Osteoblast (primary cell): Measurements from ENCODE around the gene SHD. TPM values are rescaled to one million over a fixed set of nuclear protein-coding genes. Genes with fewer than 3 reads are reported as not detected.

Source experiments
- DNase-seq: peaks from one replicate; pipeline ENCODE4 v3.0.0; 2011; ENCODE audit warnings: low spot score, mixed read lengths; ENCODE audit not compliant: insufficient read length; ENCODE audit errors: missing footprints
- H2AFZ ChIP-seq: 2 replicates; pipeline ENCODE4 v1.6.0; 2011; ENCODE audit warnings: mild to moderate bottlenecking, low read length
- H3K27ac ChIP-seq: 2 replicates; pipeline ENCODE4 v1.5.1; 2011; ENCODE audit warnings: mild to moderate bottlenecking, low read depth, low read length, moderate library complexity
- H3K27me3 ChIP-seq: 2 replicates; pipeline ENCODE4 v1.6.0; 2012; ENCODE audit warnings: mild to moderate bottlenecking, control low read depth, inconsistent platforms, low read length, moderate library complexity; ENCODE audit not compliant: insufficient read depth
- H3K36me3 ChIP-seq: 2 replicates; pipeline ENCODE4 v1.5.1; 2011; ENCODE audit warnings: mild to moderate bottlenecking, low read length, control low read depth, moderate library complexity; ENCODE audit not compliant: insufficient read depth
- H3K4me1 ChIP-seq: 2 replicates; pipeline ENCODE4 v1.5.1; 2011; ENCODE audit warnings: mild to moderate bottlenecking, low read length, control low read depth, moderate library complexity; ENCODE audit not compliant: insufficient read depth
- H3K4me2 ChIP-seq: 2 replicates; pipeline ENCODE4 v1.6.0; 2011; ENCODE audit warnings: mild to moderate bottlenecking, low read length; ENCODE audit not compliant: insufficient read depth
- H3K4me3 ChIP-seq: fragments of 200-600 bp; sonication (generic); 3 replicates; pipeline ENCODE4 v1.5.1; 2012; ENCODE audit warnings: mild to moderate bottlenecking, low read length, inconsistent platforms; ENCODE audit not compliant: insufficient read depth
- H3K79me2 ChIP-seq: 2 replicates; pipeline ENCODE4 v1.6.0; 2012; ENCODE audit warnings: mild to moderate bottlenecking, low read length, control low read depth, inconsistent platforms; ENCODE audit not compliant: insufficient read depth
- H3K9me3 ChIP-seq: 2 replicates; pipeline ENCODE4 v1.5.1; 2011; ENCODE audit warnings: low read depth, low read length, control low read depth
- H4K20me1 ChIP-seq: 2 replicates; pipeline ENCODE4 v1.6.0; 2012; ENCODE audit warnings: mild to moderate bottlenecking, low read length, control low read depth; ENCODE audit not compliant: insufficient read depth
- CTCF ChIP-seq: IDR thresholded peaks from 2 replicates; pipeline ENCODE4 v1.5.1; 2011; ENCODE audit warnings: mild to moderate bottlenecking, low read depth, low read length, moderate library complexity; ENCODE audit errors: extremely low read depth
- total RNA-seq: library from RNA; depleted of rRNA; stranded (reverse); fragments of >200 nt; gene quantifications from 2 replicates; pipeline ENCODE4 v1.2.3, GENCODE V29; 2012

SHD gene
- total RNA-seq, 1 donor: not detected

- Histone ChIP-seq H2AFZ (no peak overlapping the region), H3K36me3 (no peaks in the 10 kb centered on the region), H4K20me1 (no peaks in the 10 kb centered on the region), H3K4me3 (no peak overlapping the region), H3K79me2 (no peaks in the 10 kb centered on the region), H3K4me1 (no peaks in the 10 kb centered on the region), H3K4me2 (no peak overlapping the region), H3K27me3 (no peaks in the 10 kb centered on the region), H3K27ac (no peak overlapping the region), H3K9me3 (no peaks in the 10 kb centered on the region)
- no peak for TF ChIP-seq CTCF
- peak; percentile 82 for DNase-seq
Measured at GRCh38 chr19:4301590-4302242, 22.6 kb downstream of the SHD start.

- H3K9me3 ChIP-seq: no peaks in the 10 kb centered on the region
Measured at GRCh38 chr19:4302243-4302640, 23.2 kb downstream of the SHD start, which contains the start of gene TMIGD2. TSS of gene TMIGD2 (minus strand) at chr19:4302389. CDS start at chr19:4302385, 4 bp downstream.

GRCh38 chr19:4303819-4304537 lies 24.9 kb downstream of the SHD start:
- Histone ChIP-seq H3K27ac (no peak overlapping the region), H3K9me3 (no peaks in the 10 kb centered on the region), H2AFZ (no peak overlapping the region), H3K27me3 (no peaks in the 10 kb centered on the region), H3K79me2 (no peaks in the 10 kb centered on the region), H3K36me3 (no peaks in the 10 kb centered on the region), H3K4me2 (no peak overlapping the region), H4K20me1 (no peaks in the 10 kb centered on the region), H3K4me1 (no peaks in the 10 kb centered on the region), H3K4me3 (no peak overlapping the region)
- TF ChIP-seq CTCF: no peak
- DNase-seq: no peak

More at GRCh38 chr19:4302243-4302640, 23.2 kb downstream of the SHD start, which contains the start of gene TMIGD2:
- no peaks in the 10 kb centered on the region for H3K27me3 ChIP-seq
- no peak within 1 kb of the TSS for H3K27ac ChIP-seq
- H2AFZ ChIP-seq: no peak within 1 kb of the TSS
- H3K4me3 ChIP-seq: no peak within 1 kb of the TSS
- TF ChIP-seq CTCF: no peak
- H4K20me1 ChIP-seq: no peaks in the 10 kb centered on the region
- no peaks in the 10 kb centered on the region for H3K36me3 ChIP-seq
- no peak within 1 kb of the TSS for H3K4me2 ChIP-seq
- DNase-seq: no peak
- H3K4me1 ChIP-seq: no peaks in the 10 kb centered on the region
- no peaks in the 10 kb centered on the region for H3K79me2 ChIP-seq

GRCh38 chr19:4304538-4305256 lies 25.6 kb downstream of the SHD start, which contains the start of gene FSD1:
TSS of gene FSD1 (plus strand) at chr19:4304598. CDS start at chr19:4304747, 149 bp downstream.
- Histone ChIP-seq H2AFZ (no peak within 1 kb of the TSS), H3K36me3 (no peaks in the 10 kb centered on the region), H3K27me3 (no peaks in the 10 kb centered on the region), H3K4me2 (no peak within 1 kb of the TSS), H3K4me1 (no peaks in the 10 kb centered on the region), H3K27ac (no peak within 1 kb of the TSS), H4K20me1 (no peaks in the 10 kb centered on the region), H3K9me3 (no peaks in the 10 kb centered on the region), H3K79me2 (no peaks in the 10 kb centered on the region), H3K4me3 (no peak within 1 kb of the TSS)
- peak; percentile 99 for DNase-seq
- no peak for TF ChIP-seq CTCF
